Adipose tissue (tissue), 3 donors: ENCODE data around the gene OR11G2. TPM values are rescaled to one million over a fixed set of nuclear protein-coding genes. Genes with fewer than 3 reads are reported as not detected.
"Not testable (repeated sequence)": the region's sequence is repeated elsewhere in the genome, so short reads cannot be mapped to it uniquely, and the experiment has no call there.

Experiments
- H3K27ac ChIP-seq: one replicate; pipeline ENCODE4 v1.5.1; 2013; ENCODE audit warnings: low read depth, low read length
- WGBS, 3 donors: extraction: QIAGEN DNeasy Blood & Tissue Kit; methylation state at CpG; one replicate each; pipeline ENCODE4 v1.1.7; 2013; 5-methylcytosine and 5-hydroxymethylcytosine counted together
- polyA plus RNA-seq, 3 donors: library from polyadenylated mRNA; stranded (reverse); fragments of 200-250 nt; gene quantifications; one replicate each; pipeline ENCODE4 v1.2.3, GENCODE V29; 2013
- donor health status: healthy with polysubstance abuse.
- donor health status: Bipolar disorder and iron deficiency.
- donor health status: healthy.

Gene OR11G2
- polyA plus RNA-seq, result not detected

DNA sequence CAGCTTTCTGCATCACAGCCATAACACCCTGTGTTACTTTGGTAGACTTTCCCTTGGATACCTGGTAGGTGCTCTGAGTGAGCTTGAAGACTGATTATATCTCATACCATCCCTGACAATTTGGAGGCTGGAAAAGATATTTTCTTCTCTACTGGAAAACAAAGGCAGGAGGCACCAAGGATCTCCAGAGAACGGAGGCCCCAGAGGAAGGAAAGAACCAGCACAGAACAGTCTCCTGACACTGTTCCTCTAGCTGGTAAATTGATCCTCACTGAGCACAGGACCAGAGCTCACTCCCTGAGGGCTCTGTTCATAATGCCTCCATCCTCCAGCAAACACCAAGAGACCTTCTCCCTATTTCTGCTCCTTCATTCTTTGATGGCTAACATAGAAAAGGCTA lies at the start of gene OR11G2:
TSS of gene OR11G2 (plus strand) at position 301 of the 400 bp plus-strand sequence. CDS start 6,542 bp downstream, outside the sequence.
- H3K27ac ChIP-seq, result no peak within 1 kb of the TSS
- 56 to 63% (median 63%) methylated on average over 1 of the region's 1 CpG for WGBS, 3 donors

- H3K27ac ChIP-seq, result no peak overlapping the region
- WGBS, 3 donors, result 22 to 33% (median 31%) methylated on average over 7 of the region's 7 CpGs
Observed at GRCh38 chr14:20143911-20144310, 46.8 kb upstream of the OR11G2 start.

GRCh38 chr14:20144820-20145219 lies 45.9 kb upstream of the OR11G2 start:
- H3K27ac ChIP-seq, result no peak overlapping the region
- WGBS, 3 donors, result 50 to 58% (median 56%) methylated on average over 1 of the region's 1 CpG

DNA sequence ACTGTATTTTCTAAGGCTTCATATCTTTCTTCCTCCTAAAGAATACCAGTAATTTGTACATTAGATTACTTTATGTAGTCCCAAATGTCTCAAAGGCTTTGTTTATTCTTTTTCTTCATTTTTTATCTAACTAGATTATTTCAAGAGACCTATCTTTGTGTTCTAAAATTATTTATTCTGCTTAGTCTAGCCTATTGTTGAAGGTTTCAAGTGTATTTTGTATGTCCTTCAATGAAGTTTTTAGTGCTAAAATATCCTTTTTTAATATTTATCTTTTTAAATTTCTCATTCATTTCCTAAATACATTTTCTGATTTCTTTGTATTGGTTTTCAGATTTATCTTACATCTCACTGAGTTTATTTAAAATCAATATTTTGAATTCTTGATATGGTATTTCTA lies 26.2 kb upstream of the OR11G2 start:
- no peak overlapping the region for H3K27ac ChIP-seq

- no peak overlapping the region for H3K27ac ChIP-seq
Observed at GRCh38 chr14:20167091-20167490, 23.6 kb upstream of the OR11G2 start.

DNA sequence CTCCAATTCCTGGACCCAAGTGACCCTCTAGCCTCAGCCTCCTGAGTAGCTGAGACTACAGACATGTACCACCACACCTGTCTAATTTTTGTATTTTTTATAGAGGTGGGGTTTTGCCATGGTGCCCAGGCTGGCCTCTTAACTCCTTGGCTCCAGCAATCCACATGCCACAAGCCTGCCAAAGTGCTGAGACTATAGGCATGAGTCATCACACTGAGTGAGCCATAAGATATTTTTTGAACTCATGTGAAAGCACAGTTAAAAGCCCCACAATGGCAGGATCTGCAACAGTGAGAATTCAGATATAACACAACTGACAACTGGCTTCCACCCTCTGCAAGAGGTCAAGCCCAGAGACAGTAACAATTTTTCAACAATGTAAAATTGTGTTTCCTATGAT lies 20.8 kb upstream of the OR11G2 start:
- not testable (repeated sequence) for H3K27ac ChIP-seq

DNA sequence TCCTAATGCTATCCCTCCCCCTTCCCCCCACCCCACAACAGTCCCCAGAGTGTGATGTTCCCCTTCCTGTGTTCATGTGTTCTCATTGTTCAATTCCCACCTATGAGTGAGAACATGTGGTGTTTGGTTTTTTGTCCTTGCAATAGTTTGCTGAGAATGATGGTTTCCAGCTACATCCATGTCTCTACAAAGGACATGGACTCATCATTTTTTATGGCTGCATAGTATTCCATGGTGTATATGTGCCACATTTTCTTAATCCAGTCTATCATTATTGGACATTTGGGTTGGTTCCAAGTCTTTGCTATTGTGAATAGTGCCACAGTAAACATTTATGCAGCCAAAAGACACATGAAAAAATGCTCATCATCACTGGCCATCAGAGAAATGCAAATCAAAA lies 16.5 kb upstream of the OR11G2 start:
- H3K27ac ChIP-seq, result not testable (repeated sequence)

DNA sequence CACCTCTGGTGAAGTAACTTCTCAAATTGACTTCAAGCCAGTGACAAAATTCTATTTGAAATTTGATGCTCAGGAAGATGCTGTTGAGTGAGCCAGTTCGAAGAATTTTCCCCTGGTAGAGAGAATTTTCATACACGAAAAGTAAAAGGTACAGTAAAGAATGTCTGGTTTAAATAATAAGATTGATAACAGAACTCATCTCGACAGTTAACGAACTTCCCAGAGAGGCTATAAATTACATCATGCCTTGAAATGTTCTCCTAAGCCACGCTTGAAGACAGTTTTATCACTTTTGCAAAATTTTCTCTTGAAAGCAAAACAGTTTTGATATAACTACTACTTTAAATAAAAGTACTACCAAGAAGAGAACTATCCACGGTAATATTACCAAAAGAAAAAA lies 14.4 kb upstream of the OR11G2 start:
- WGBS, 3 donors, result 52 to 72% (median 67%) methylated on average over 6 of the region's 6 CpGs
- no peak overlapping the region for H3K27ac ChIP-seq

GRCh38 chr14:20177433-20177974 lies 13.2 kb upstream of the OR11G2 start:
- WGBS, 3 donors, result 51 to 82% (median 77%) methylated on average over 7 of the region's 7 CpGs

DNA sequence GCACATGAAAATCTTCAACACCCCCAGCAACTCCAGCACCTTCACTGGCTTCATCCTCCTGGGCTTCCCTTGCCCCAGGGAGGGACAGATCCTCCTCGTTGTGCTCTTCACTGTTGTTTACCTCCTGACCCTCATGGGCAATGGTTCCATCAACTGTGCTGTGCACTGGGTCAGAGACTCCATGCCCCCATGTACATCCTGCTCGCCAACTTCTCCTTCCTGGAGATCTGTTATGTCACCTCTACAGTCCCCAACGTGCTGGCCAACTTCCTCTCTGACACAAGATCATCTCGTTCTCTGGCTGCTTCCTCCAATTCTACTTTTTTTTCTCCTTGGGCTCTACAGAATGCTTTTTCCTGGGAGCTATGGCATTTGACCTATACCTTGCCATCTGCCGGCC lies 11.5 kb upstream of the OR11G2 start:
- no peak overlapping the region for H3K27ac ChIP-seq
- WGBS, 3 donors, result 37 to 80% (median 37%) methylated on average over 5 of the region's 5 CpGs

More at GRCh38 chr14:20177433-20177974, 13.2 kb upstream of the OR11G2 start:
- no peak overlapping the region for H3K27ac ChIP-seq

GRCh38 chr14:20179880-20180279 lies 10.8 kb upstream of the OR11G2 start:
- no peak overlapping the region for H3K27ac ChIP-seq
- WGBS, 3 donors, result 67 to 80% (median 68%) methylated on average over 2 of the region's 2 CpGs

DNA sequence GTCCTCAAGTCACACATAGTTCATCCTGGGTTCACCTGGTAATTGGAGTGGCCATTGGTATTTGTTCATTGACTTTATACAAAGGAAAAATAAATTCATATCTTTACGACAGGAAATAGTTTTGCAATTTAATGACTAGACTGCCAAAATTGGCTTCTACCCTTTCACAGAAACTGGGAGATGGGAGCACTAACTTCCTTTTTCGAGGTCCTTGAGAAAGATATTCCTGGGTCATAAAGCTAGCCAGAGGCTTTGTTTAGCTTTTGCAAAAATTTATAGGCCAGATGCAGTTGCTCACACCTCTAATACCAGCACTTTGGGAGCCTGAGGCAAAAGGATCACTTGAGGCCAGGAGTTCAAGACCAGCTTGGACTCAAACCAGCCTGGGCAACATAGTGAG lies 10.2 kb upstream of the OR11G2 start:
- H3K27ac ChIP-seq, result no peak overlapping the region
- WGBS, 3 donors, result 36 to 65% (median 50%) methylated on average over 2 of the region's 2 CpGs

- WGBS, 3 donors, result 52 to 54% (median 54%) methylated on average over 5 of the region's 5 CpGs
- no peak overlapping the region for H3K27ac ChIP-seq
Observed at GRCh38 chr14:20184181-20184580, 6.5 kb upstream of the OR11G2 start.

- 70 to 84% (median 82%) methylated on average over 3 of the region's 3 CpGs for WGBS, 3 donors
- H3K27ac ChIP-seq, result no peak overlapping the region
Observed at GRCh38 chr14:20191396-20191795, 700 bp downstream of the OR11G2 start.

GRCh38 chr14:20194101-20194500 lies 3.4 kb downstream of the OR11G2 start:
- H3K27ac ChIP-seq, result no peak overlapping the region

- not testable (repeated sequence) for H3K27ac ChIP-seq
- 67 to 73% (median 73%) methylated on average over 6 of the region's 6 CpGs for WGBS, 3 donors
Observed at GRCh38 chr14:20195170-20195569, 4.5 kb downstream of the OR11G2 start.

DNA sequence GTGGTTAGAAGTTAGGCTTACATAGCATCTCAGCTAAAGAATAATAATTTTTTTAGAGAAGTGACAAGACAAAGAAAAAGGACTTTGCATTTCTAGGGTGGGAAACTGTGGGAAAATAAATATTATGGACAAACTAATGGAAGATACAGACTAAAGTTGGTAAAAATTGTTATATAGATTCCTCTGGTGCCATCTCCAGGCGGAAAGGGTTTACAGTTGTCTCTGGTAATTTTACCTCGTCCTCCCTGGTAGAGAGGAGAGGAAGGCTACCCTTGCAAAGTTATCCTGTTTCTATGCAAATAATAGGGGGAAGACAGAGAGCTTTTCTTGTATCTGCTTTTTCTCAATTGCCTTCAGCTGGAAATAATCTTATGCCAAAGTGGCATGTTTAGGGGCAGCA lies 5.2 kb downstream of the OR11G2 start:
- WGBS, 3 donors, result 30 to 35% (median 33%) methylated on average over 2 of the region's 2 CpGs
- H3K27ac ChIP-seq, result no peak overlapping the region

GRCh38 chr14:20197459-20197858 lies 6.8 kb downstream of the OR11G2 start:
- H3K27ac ChIP-seq, result no peak overlapping the region
- WGBS, 3 donors, result 60 to 75% (median 68%) methylated on average over 6 of the region's 6 CpGs

GRCh38 chr14:20198991-20199390 lies 8.3 kb downstream of the OR11G2 start:
- no peak overlapping the region for H3K27ac ChIP-seq
- 54 to 68% (median 55%) methylated on average over 5 of the region's 5 CpGs for WGBS, 3 donors

DNA sequence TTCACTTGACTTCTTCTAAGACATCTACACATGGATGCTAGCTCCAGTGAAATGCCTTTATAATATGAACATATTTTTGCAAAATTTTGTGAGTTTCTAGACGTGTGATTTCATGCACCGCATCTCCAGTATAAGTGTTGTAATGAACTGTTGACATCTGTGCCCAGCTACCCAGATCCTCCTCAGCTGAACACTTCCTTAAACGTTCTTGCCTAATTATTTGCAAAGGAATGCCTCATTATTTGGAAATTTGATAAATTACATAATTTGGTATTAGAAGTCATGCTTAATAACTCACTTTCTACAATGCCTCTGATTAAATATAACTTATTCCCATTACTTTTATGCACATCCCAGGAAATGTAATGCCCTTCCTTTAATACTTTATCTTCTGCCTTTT lies 14.0 kb downstream of the OR11G2 start:
- WGBS, 3 donors, result 39 to 50% (median 41%) methylated on average over 3 of the region's 3 CpGs
- no peak overlapping the region for H3K27ac ChIP-seq

- no peak overlapping the region for H3K27ac ChIP-seq
- WGBS, 3 donors, result 63 to 89% (median 86%) methylated on average over 2 of the region's 2 CpGs
Observed at GRCh38 chr14:20209595-20209994, 18.9 kb downstream of the OR11G2 start.
